Heart right ventricle (tissue), 16 donors: ENCODE measurements around the gene GTF2H4. TPM values are rescaled to one million over a fixed set of nuclear protein-coding genes. Genes with fewer than 3 reads are reported as not detected.
A peak's percentile ranks its signal among the peaks of the same experiment; 100 is the strongest.

Experiments
- ATAC-seq, 8 donors: fragments of 200-7000 bp; cut with Tn5 transposase; one replicate each; pipeline ENCODE4 v1.9.1; 2020; ENCODE audit warnings: mild to moderate bottlenecking in 8 of 8, moderate library complexity in 8 of 8, moderate number of reproducible peaks in 1 of 8
- DNase-seq, 2 donors: peaks; one replicate each; pipeline ENCODE4 v3.0.0-alpha.2; 2020
- H3K27ac ChIP-seq, 10 donors: fragments of 200-600 bp; sonication (generic) in 2 of 10; one replicate each; pipeline versions ENCODE4 v1.5.0 to v1.8.0; 2020 to 2022; ENCODE audit warnings: mild to moderate bottlenecking in 3 of 10
- H3K27me3 ChIP-seq, 7 donors: fragments of 200-600 bp; one replicate each; pipeline ENCODE4 v1.8.0; 2021 to 2022; ENCODE audit warnings: mild to moderate bottlenecking in 2 of 7
- H3K36me3 ChIP-seq, 9 donors: fragments of 200-600 bp; sonication (generic) in 1 of 9; one replicate each; pipeline versions ENCODE4 v1.5.0 to v1.8.0; 2020 to 2022; ENCODE audit warnings: mild to moderate bottlenecking in 2 of 9
- H3K4me1 ChIP-seq, 9 donors: fragments of 200-600 bp; sonication (generic) in 1 of 9; one replicate each; pipeline versions ENCODE4 v1.5.0 to v1.8.0; 2020 to 2022; ENCODE audit warnings: mild to moderate bottlenecking in 4 of 9
- H3K4me3 ChIP-seq, 10 donors: fragments of 200-600 bp; sonication (generic) in 2 of 10; one replicate each; pipeline versions ENCODE4 v1.5.0 to v1.8.0; 2020 to 2022; ENCODE audit warnings: mild to moderate bottlenecking in 7 of 10, moderate library complexity in 2 of 10
- H3K9me3 ChIP-seq, 11 donors: fragments of 200-600 bp in 10 of 11; sonication (generic) in 2 of 11; one replicate each; pipeline versions ENCODE4 v1.5.0 to v1.8.0; 2013 to 2022; ENCODE audit warnings: mild to moderate bottlenecking in 2 of 11, control low read depth in 1 of 11, moderate library complexity in 1 of 11
- CTCF ChIP-seq, 9 donors: fragments of 200-600 bp; sonication (generic) in 2 of 9; IDR thresholded peaks; one replicate each; pipeline versions ENCODE4 v1.5.0 to v1.8.0; 2021 to 2022; ENCODE audit warnings: antibody characterized with exemption in 9 of 9, mild to moderate bottlenecking in 5 of 9, moderate library complexity in 1 of 9
- WGBS, 2 donors: extraction: QIAGEN DNeasy Blood & Tissue Kit; methylation state at CpG; one replicate each; pipeline ENCODE4 v1.1.7; 2013; ENCODE audit warnings: inconsistent platforms in 1 of 2; 5-methylcytosine and 5-hydroxymethylcytosine counted together
- intact Hi-C, 10 donors: fragments of 100-400 bp; cut with DNase I; formaldehyde crosslinking; loops; one replicate each; pipeline versions ENCODE4 v1.11.1 to v1.14.2; 2022
- polyA plus RNA-seq, 2 donors: library from polyadenylated mRNA; stranded (reverse); fragments of 200-250 nt; gene quantifications; one replicate each; pipeline ENCODE4 v1.2.3, GENCODE V29; 2013
- total RNA-seq, 10 donors: library from RNA; stranded (reverse); fragmentation: NEBNext Ultra II Directional in 3 of 10; extraction: Animal tissue kit (Norgen Biotek cat#: 25700) in 3 of 10; gene quantifications; one replicate each; pipeline versions ENCODE4 v1.2.1 to v1.2.4, GENCODE V29; 2021 to 2023
- donor health status: Arrhythmogenic right ventricular cardiomyopathy.
- donor health status: ischemic (EF 13 %, LVEDD 7.1; RV severe dilation, severe dysfunction).
- donor health status: healthy with polysubstance abuse.
- donor health status: DM: no; HTN: yes; CAD: no.
- donor health status: DM: no; HTN: no; CAD: no.
- donor health status: ischemic (EF 25% LVEDD 6.9; RV normal size, moderate dysfunction).
- donor health status: ischemic (EF 25% LVEDD 5.7; RV mildly dilated, moderate dysfunction).
- donor health status: healthy.
- donor health status: DM: yes; HTN: yes; CAD: no.
- donor health status: Ischemic cardiomyopathy.
- donor health status: ischemic (EF 35%, LVEDD 5.7; RV mildly dilated, moderate dysfunction).
- donor health status: nonischemic (EF 11% LVEDD 7.7; RV severe dilation, severe dysfunction).
- donor health status: DM: yes; HTN: yes; CAD: no.
- donor health status: PGD.
- donor health status: ischemic (EF 29% LVEDD 5.4; RV normal size, mild dysfunction).
- donor health status: nonischemic (EF 23%, LVEDD 6.1; RV moderate dilation, normal function).

GTF2H4 gene
- total and polyA plus RNA-seq, 12 donors = 8.3 to 27.0 (median 13.2) TPM

- WGBS, 2 donors = 89% methylated on average over 18 of the region's 18 CpGs
- no peak for ATAC-seq
These were observed 32.6 kb upstream of the GTF2H4 start for GRCh38 chr6:30875244-30876038.

GRCh38 chr6:30876039-30876730, 31.8 kb upstream of the GTF2H4 start:
- Histone ChIP-seq H3K9me3 (peaks cover 0 to 11% (median 2%) of the 10 kb centered on the region in 11 donors), H3K27ac (peak overlapping the region in 2 of 10 donors; percentile 2 to 17), H3K36me3 (no peaks in the 10 kb centered on the region), H3K4me3 (no peak overlapping the region), H3K4me1 (peaks cover 2 to 23% (median 12%) of the 10 kb centered on the region in 9 donors), H3K27me3 (no peaks in the 10 kb centered on the region)
- WGBS, 2 donors = 53 to 77% methylated on average over 4 of the region's 4 CpGs
- intact Hi-C loops = loop anchor here in 9 of 10 donors (2.0 to 10.0 kb wide), 9 partner anchors 47 to 204 kb away; partner anchors contain the start of genes FLOT1 (in 3 of the 9), IER3 (in 3 of the 9), TUBB (in 3 of the 9) and DHX16 (in 1 of the 9)
- no peak for DNase-seq
- no peak for ATAC-seq
- no peak for TF ChIP-seq CTCF (IDR thresholded peaks at IDR 0.05)

More at GRCh38 chr6:30875244-30876038, 32.6 kb upstream of the GTF2H4 start:
- H3K36me3 ChIP-seq = no peaks in the 10 kb centered on the region
- no peak for DNase-seq
- no peak overlapping the region for H3K27ac ChIP-seq
- peaks cover 0 to 17% (median 2%) of the 10 kb centered on the region in 11 donors for H3K9me3 ChIP-seq
- intact Hi-C loops = loop anchor here in 9 of 10 donors (2.0 to 10.0 kb wide), 9 partner anchors 47 to 203 kb away; partner anchors contain the start of genes FLOT1 (in 3 of the 9), IER3 (in 3 of the 9), TUBB (in 3 of the 9) and DHX16 (in 1 of the 9)
- H3K27me3 ChIP-seq = no peaks in the 10 kb centered on the region
- H3K4me1 ChIP-seq = peaks cover 2 to 23% (median 12%) of the 10 kb centered on the region in 9 donors
- H3K4me3 ChIP-seq = no peak overlapping the region
- TF ChIP-seq CTCF (IDR thresholded peaks at IDR 0.05) = no peak

GRCh38 chr6:30877419-30878262, 30.4 kb upstream of the GTF2H4 start:
- H3K27ac ChIP-seq = peak overlapping the region in 9 of 10 donors; percentile 3 to 86 (median 78)
- no peaks in the 10 kb centered on the region for H3K9me3 ChIP-seq
- H3K36me3 ChIP-seq = no peaks in the 10 kb centered on the region
- H3K4me1 ChIP-seq = peaks cover 8 to 32% (median 17%) of the 10 kb centered on the region in 9 donors
- intact Hi-C loops = loop anchor here in 9 of 10 donors (1.0 to 10.0 kb wide), 10 partner anchors 49 to 205 kb away; partner anchors contain the start of genes FLOT1 (in 3 of the 9), IER3 (in 3 of the 9), TUBB (in 3 of the 9) and DHX16 (in 1 of the 9)
- peak overlapping the region in 9 of 10 donors; percentile 14 to 49 (median 40) for H3K4me3 ChIP-seq
- TF ChIP-seq CTCF (IDR thresholded peaks at IDR 0.05) = peak; percentile 71 to 95 (median 88)
- no peaks in the 10 kb centered on the region for H3K27me3 ChIP-seq
- ATAC-seq (peak; percentile 87 to 92 (median 89)), DNase-seq (peak; percentile 86 to 92)
- WGBS, 2 donors = 14 to 15% methylated on average over 15 of the region's 15 CpGs
